HepG2 (cell line): Measurements from ENCODE around the gene SMAD6. TPM values are rescaled to one million over a fixed set of nuclear protein-coding genes. Genes with fewer than 3 reads are reported as not detected.

Source experiments
- CBX2 ChIP-seq, 2 experiments: fragments of 200-600 bp in 1 of 2; sonication (generic); formaldehyde crosslinking in 1 of 2; IDR thresholded peaks; 2 replicates each; pipeline versions ENCODE4 v1.7.0 to v1.8.1; 2018 to 2022; ENCODE audit warnings: low read depth in 2 of 2, low read length in 1 of 2, mild to moderate bottlenecking in 1 of 2, missing genetic modification reagents in 1 of 2
- GZF1 ChIP-seq: sonication (generic); formaldehyde crosslinking; IDR thresholded peaks from 2 replicates; pipeline ENCODE4 v1.5.1; 2020; ENCODE audit warnings: mild to moderate bottlenecking, missing genetic modification reagents
- IKZF1 ChIP-seq: fragments of 450-650 bp; IDR thresholded peaks from 2 replicates; pipeline ENCODE4 v1.7.1; 2016
- KLF11 ChIP-seq: IDR thresholded peaks from 2 replicates; pipeline ENCODE4 v1.6.1; 2016; ENCODE audit warnings: missing compliant biosample characterization
- KLF6 ChIP-seq: IDR thresholded peaks from 2 replicates; pipeline ENCODE4 v1.8.0; 2016; ENCODE audit warnings: missing biosample characterization, missing genetic modification reagents
- PAX8 ChIP-seq: sonication (generic); formaldehyde crosslinking; IDR thresholded peaks from 2 replicates; pipeline ENCODE4 v1.8.0; 2022; ENCODE audit warnings: mild to moderate bottlenecking, missing genetic modification reagents, borderline replicate concordance
- PLRG1 ChIP-seq: fragments of 450-650 bp; conservative IDR thresholded peaks from 2 replicates; pipeline ENCODE4 v1.6.1; 2016
- SP1 ChIP-seq, 2 experiments: fragments of 450-650 bp in 1 of 2; sonication (generic) in 1 of 2; formaldehyde crosslinking in 1 of 2; IDR thresholded peaks; 2 replicates each; pipeline versions ENCODE4 v1.4.0 to v1.6.1; 2016 to 2020; ENCODE audit warnings: missing genetic modification reagents in 1 of 2
- SP5 ChIP-seq: IDR thresholded peaks from 2 replicates; pipeline ENCODE4 v1.6.1; 2016; ENCODE audit warnings: low read depth, borderline replicate concordance
- TBX2 ChIP-seq: sonication (generic); formaldehyde crosslinking; IDR thresholded peaks from 2 replicates; pipeline ENCODE4 v1.5.0; 2020; ENCODE audit warnings: missing genetic modification reagents, mild to moderate bottlenecking, borderline replicate concordance
- ZNF264 ChIP-seq: sonication (generic); formaldehyde crosslinking; IDR thresholded peaks from 2 replicates; pipeline ENCODE4 v1.4.0; 2020; ENCODE audit warnings: missing genetic modification reagents
- ZNF44 ChIP-seq: sonication (generic); formaldehyde crosslinking; IDR thresholded peaks from 2 replicates; pipeline ENCODE4 v1.5.1; 2020; ENCODE audit warnings: mild to moderate bottlenecking, missing genetic modification reagents
- ZNF746 ChIP-seq: sonication (generic); formaldehyde crosslinking; IDR thresholded peaks from 2 replicates; pipeline ENCODE4 v1.8.0; 2022; ENCODE audit warnings: mild to moderate bottlenecking, missing genetic modification reagents
- ZNF781 ChIP-seq: sonication (generic); formaldehyde crosslinking; IDR thresholded peaks from 2 replicates; pipeline ENCODE4 v1.5.1; 2020; ENCODE audit warnings: borderline replicate concordance, mild to moderate bottlenecking, missing genetic modification reagents; ENCODE audit errors: not compliant biosample characterization
- polyA plus RNA-seq, 8 experiments: library from polyadenylated mRNA; depleted of rRNA in 3 of 8; stranded (reverse) in 7 of 8; unstranded in 1 of 8; fragments of >200 nt; fragmentation: Illumina TruSeq in 4 of 8; extraction: Trizol in 4 of 8; gene quantifications; 2 replicates each; pipeline versions ENCODE4 v1.2.1 to v1.2.3, GENCODE V29; 2011 to 2016; ENCODE audit warnings: low read depth in 4 of 8, missing spikeins in 1 of 8, mixed read lengths in 1 of 8; ENCODE audit not compliant: insufficient read depth in 1 of 8
- total RNA-seq, 5 experiments: library from RNA; depleted of rRNA; stranded (reverse); fragments of >200 nt; fragmentation: Illumina TruSeq; extraction: Trizol; gene quantifications; 2 replicates each; pipeline ENCODE4 v1.2.3, GENCODE V29; 2016; ENCODE audit warnings: low read depth in 1 of 5
- TF ChIP-seq, protein P1 (sequence below): sonication (generic); formaldehyde crosslinking; conservative IDR thresholded peaks from 2 replicates; pipeline ENCODE4 v1.8.0; 2022; ENCODE audit warnings: mild to moderate bottlenecking, moderate library complexity, missing genetic modification reagents
- TF ChIP-seq, protein P2 (sequence below): sonication (generic); formaldehyde crosslinking; IDR thresholded peaks from 2 replicates; pipeline ENCODE4 v1.4.0; 2020; ENCODE audit warnings: missing genetic modification reagents, borderline replicate concordance
- TF ChIP-seq, protein P3 (sequence below): sonication (generic); formaldehyde crosslinking; IDR thresholded peaks from 2 replicates; pipeline ENCODE4 v1.8.1; 2023; ENCODE audit warnings: mild to moderate bottlenecking, missing genetic modification reagents
- TF ChIP-seq, protein P4 (sequence below): sonication (generic); formaldehyde crosslinking; IDR thresholded peaks from 2 replicates; pipeline ENCODE4 v1.8.0; 2022; ENCODE audit warnings: low read depth, missing genetic modification reagents
- TF ChIP-seq, protein P5 (sequence below): sonication (generic); formaldehyde crosslinking; IDR thresholded peaks from 2 replicates; pipeline ENCODE4 v1.9.0; 2022; ENCODE audit warnings: missing genetic modification reagents, mild to moderate bottlenecking, borderline replicate concordance

The SMAD6 gene
- total and polyA plus RNA-seq, 2 of the 13 experiments (the other 11 are each of a cell fraction or from before 2014, with no cell fraction given), result 3.3 to 4.4 TPM

DNA sequence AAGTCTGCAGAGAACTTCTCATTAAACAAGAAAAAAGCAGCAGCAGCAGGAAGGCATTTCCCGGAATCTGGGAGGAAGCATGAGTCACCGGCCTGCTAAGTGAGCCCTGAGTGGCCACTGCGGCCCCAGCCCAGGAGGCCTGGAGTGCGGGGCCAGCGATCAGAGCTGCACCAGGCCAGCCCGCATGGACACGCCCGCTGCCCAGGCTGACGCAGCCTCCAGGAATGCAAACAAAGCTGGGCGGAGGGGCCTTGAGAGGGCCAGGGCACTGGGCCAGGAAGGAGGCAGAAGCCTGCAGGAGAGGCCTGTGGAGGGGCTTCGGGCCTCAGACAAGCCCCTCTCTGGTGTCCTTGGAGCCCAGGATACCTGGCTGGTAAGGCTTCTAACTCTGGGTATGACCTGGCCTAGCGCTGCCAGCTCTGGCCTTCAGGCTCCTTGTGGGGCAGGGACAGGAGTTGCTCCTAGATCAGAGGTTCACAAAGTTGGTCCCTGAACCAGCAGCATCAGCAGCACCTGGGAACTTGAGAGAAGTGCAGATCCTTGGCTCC is 101.2 kb downstream of the SMAD6 start (continued):
- TF ChIP-seq CBX2 (IDR thresholded peaks at IDR 0.05; ENCODE audit: low read depth, low read length) (no peak), CBX2 (CRISPR knock-in tag; IDR thresholded peaks at IDR 0.05; ENCODE audit: low read depth) (no peak), ZNF781 (CRISPR knock-in tag) (no peak), SP1 (IDR thresholded peaks at IDR 0.05) (no peak), SP1 (CRISPR knock-in tag; IDR thresholded peaks at IDR 0.05) (no peak), ZNF44 (no peak), GZF1 (no peak), KLF11 (CRISPR knock-in tag) (peak; percentile 52; the same call in 1 of the 2 replicates), SP5 (CRISPR knock-in tag) (peak; percentile 67), IKZF1 (no peak), PAX8 (CRISPR knock-in tag) (no peak), PLRG1 (no peak), ZNF746 (no peak), TBX2 (CRISPR knock-in tag) (peak; percentile 46; the same call in 1 of the 2 replicates), KLF6 (CRISPR knock-in tag) (no peak), ZNF264 (CRISPR knock-in tag) (peak; percentile 72)
- TF ChIP-seq, protein P1, sequence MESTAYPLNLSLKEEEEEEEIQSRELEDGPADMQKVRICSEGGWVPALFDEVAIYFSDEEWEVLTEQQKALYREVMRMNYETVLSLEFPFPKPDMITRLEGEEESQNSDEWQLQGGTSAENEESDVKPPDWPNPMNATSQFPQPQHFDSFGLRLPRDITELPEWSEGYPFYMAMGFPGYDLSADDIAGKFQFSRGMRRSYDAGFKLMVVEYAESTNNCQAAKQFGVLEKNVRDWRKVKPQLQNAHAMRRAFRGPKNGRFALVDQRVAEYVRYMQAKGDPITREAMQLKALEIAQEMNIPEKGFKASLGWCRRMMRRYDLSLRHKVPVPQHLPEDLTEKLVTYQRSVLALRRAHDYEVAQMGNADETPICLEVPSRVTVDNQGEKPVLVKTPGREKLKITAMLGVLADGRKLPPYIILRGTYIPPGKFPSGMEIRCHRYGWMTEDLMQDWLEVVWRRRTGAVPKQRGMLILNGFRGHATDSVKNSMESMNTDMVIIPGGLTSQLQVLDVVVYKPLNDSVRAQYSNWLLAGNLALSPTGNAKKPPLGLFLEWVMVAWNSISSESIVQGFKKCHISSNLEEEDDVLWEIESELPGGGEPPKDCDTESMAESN (CRISPR knock-in tag), result 0 out of 2 replicates have a peak, but pooled peaks have one; percentile 31
- TF ChIP-seq, protein P2, sequence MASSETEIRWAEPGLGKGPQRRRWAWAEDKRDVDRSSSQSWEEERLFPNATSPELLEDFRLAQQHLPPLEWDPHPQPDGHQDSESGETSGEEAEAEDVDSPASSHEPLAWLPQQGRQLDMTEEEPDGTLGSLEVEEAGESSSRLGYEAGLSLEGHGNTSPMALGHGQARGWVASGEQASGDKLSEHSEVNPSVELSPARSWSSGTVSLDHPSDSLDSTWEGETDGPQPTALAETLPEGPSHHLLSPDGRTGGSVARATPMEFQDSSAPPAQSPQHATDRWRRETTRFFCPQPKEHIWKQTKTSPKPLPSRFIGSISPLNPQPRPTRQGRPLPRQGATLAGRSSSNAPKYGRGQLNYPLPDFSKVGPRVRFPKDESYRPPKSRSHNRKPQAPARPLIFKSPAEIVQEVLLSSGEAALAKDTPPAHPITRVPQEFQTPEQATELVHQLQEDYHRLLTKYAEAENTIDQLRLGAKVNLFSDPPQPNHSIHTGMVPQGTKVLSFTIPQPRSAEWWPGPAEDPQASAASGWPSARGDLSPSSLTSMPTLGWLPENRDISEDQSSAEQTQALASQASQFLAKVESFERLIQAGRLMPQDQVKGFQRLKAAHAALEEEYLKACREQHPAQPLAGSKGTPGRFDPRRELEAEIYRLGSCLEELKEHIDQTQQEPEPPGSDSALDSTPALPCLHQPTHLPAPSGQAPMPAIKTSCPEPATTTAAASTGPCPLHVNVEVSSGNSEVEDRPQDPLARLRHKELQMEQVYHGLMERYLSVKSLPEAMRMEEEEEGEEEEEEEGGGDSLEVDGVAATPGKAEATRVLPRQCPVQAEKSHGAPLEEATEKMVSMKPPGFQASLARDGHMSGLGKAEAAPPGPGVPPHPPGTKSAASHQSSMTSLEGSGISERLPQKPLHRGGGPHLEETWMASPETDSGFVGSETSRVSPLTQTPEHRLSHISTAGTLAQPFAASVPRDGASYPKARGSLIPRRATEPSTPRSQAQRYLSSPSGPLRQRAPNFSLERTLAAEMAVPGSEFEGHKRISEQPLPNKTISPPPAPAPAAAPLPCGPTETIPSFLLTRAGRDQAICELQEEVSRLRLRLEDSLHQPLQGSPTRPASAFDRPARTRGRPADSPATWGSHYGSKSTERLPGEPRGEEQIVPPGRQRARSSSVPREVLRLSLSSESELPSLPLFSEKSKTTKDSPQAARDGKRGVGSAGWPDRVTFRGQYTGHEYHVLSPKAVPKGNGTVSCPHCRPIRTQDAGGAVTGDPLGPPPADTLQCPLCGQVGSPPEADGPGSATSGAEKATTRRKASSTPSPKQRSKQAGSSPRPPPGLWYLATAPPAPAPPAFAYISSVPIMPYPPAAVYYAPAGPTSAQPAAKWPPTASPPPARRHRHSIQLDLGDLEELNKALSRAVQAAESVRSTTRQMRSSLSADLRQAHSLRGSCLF (CRISPR knock-in tag), result no peak
- TF ChIP-seq, protein P3, sequence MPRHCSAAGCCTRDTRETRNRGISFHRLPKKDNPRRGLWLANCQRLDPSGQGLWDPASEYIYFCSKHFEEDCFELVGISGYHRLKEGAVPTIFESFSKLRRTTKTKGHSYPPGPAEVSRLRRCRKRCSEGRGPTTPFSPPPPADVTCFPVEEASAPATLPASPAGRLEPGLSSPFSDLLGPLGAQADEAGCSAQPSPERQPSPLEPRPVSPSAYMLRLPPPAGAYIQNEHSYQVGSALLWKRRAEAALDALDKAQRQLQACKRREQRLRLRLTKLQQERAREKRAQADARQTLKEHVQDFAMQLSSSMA (CRISPR knock-in tag), result no peak
- TF ChIP-seq, protein P4, sequence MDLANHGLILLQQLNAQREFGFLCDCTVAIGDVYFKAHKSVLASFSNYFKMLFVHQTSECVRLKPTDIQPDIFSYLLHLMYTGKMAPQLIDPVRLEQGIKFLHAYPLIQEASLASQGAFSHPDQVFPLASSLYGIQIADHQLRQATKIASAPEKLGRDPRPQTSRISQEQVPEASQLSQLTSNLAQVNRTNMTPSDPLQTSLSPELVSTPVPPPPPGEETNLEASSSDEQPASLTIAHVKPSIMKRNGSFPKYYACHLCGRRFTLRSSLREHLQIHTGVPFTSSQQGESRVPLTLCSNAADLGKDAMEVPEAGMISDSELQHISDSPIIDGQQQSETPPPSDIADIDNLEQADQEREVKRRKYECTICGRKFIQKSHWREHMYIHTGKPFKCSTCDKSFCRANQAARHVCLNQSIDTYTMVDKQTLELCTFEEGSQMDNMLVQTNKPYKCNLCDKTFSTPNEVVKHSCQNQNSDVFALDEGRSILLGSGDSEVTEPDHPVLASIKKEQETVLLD (CRISPR knock-in tag), result no peak
- TF ChIP-seq, protein P5, sequence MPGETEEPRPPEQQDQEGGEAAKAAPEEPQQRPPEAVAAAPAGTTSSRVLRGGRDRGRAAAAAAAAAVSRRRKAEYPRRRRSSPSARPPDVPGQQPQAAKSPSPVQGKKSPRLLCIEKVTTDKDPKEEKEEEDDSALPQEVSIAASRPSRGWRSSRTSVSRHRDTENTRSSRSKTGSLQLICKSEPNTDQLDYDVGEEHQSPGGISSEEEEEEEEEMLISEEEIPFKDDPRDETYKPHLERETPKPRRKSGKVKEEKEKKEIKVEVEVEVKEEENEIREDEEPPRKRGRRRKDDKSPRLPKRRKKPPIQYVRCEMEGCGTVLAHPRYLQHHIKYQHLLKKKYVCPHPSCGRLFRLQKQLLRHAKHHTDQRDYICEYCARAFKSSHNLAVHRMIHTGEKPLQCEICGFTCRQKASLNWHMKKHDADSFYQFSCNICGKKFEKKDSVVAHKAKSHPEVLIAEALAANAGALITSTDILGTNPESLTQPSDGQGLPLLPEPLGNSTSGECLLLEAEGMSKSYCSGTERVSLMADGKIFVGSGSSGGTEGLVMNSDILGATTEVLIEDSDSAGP (CRISPR knock-in tag), result peak; percentile 56; the same call in 1 of the 2 replicates
